G401 (cell line): ENCODE results near the gene TRIM29. TPM values are rescaled to one million over a fixed set of nuclear protein-coding genes. Genes with fewer than 3 reads are reported as not detected.

Source experiments
- DNase-seq: peaks from one replicate; pipeline ENCODE4 v3.0.0-alpha.2; 2015; ENCODE audit warnings: low spot score
- in situ Hi-C: cut with HindIII; loops from 2 replicates; pipeline ENCODE4 v1.10.0; 2016; ENCODE audit warnings: low sequenced_read_pairs, mixed read lengths
- total RNA-seq: library from RNA; depleted of rRNA; stranded (reverse); fragments of >200 nt; shearing (Covaris generic); gene quantifications from 2 replicates; pipeline ENCODE4 v1.2.3, GENCODE V29; 2014

TRIM29 gene
- total RNA-seq, 1 experiment from 2014 or later = not detected

- DNase-seq = no peak
- in situ Hi-C loops = no loop called here
Measured at GRCh38 chr11:120107692-120108091, 30.2 kb downstream of the TRIM29 start.

GRCh38 chr11:120106354-120107150 lies 31.4 kb downstream of the TRIM29 start:
- no peak for DNase-seq
- in situ Hi-C loops = no loop called here

- DNase-seq = no peak
- in situ Hi-C loops = no loop called here
Measured at GRCh38 chr11:120105576-120105975, 32.3 kb downstream of the TRIM29 start.

GRCh38 chr11:120104041-120104565 lies 33.8 kb downstream of the TRIM29 start:
- in situ Hi-C loops = no loop called here

GRCh38 chr11:120102864-120103122 lies 35.1 kb downstream of the TRIM29 start:
- peak; percentile 81 for DNase-seq
- in situ Hi-C loops = no loop called here

More at GRCh38 chr11:120104041-120104565, 33.8 kb downstream of the TRIM29 start:
- DNase-seq = no peak

- in situ Hi-C loops = no loop called here
- no peak for DNase-seq
Measured at GRCh38 chr11:120102050-120102863, 35.7 kb downstream of the TRIM29 start.

- no peak for DNase-seq
- in situ Hi-C loops = no loop called here
Measured at GRCh38 chr11:120098503-120099020, 39.4 kb downstream of the TRIM29 start.

GRCh38 chr11:120097721-120098385 lies 40.1 kb downstream of the TRIM29 start:
- in situ Hi-C loops = no loop called here
- DNase-seq = no peak

GRCh38 chr11:120096369-120097191 lies 41.3 kb downstream of the TRIM29 start:
- no peak for DNase-seq
- in situ Hi-C loops = no loop called here

- DNase-seq = no peak
- in situ Hi-C loops = no loop called here
Measured at GRCh38 chr11:120095516-120095915, 42.4 kb downstream of the TRIM29 start.

- DNase-seq = no peak
- in situ Hi-C loops = no loop called here
Measured at GRCh38 chr11:120091701-120092100, 46.2 kb downstream of the TRIM29 start.

- no peak for DNase-seq
- in situ Hi-C loops = no loop called here
Measured at GRCh38 chr11:120091121-120091520, 46.8 kb downstream of the TRIM29 start.

- no peak for DNase-seq
- in situ Hi-C loops = no loop called here
Measured at GRCh38 chr11:120090411-120090810, 47.5 kb downstream of the TRIM29 start.

GRCh38 chr11:120089036-120090001 lies 48.6 kb downstream of the TRIM29 start:
- in situ Hi-C loops = no loop called here

GRCh38 chr11:120088056-120088455 lies 49.9 kb downstream of the TRIM29 start:
- in situ Hi-C loops = no loop called here
- no peak for DNase-seq

More at GRCh38 chr11:120089036-120090001, 48.6 kb downstream of the TRIM29 start:
- peak; percentile 95 for DNase-seq

GRCh38 chr11:120086651-120087050 lies 51.3 kb downstream of the TRIM29 start:
- in situ Hi-C loops = no loop called here
- DNase-seq = no peak

GRCh38 chr11:120079750-120080610 lies 57.9 kb downstream of the TRIM29 start:
- no peak for DNase-seq
- in situ Hi-C loops = no loop called here
